CD14-positive monocyte (primary cell): Measurements from ENCODE around the gene PIK3AP1. TPM values are rescaled to one million over a fixed set of nuclear protein-coding genes. Genes with fewer than 3 reads are reported as not detected.
A peak's percentile ranks its signal among the peaks of the same experiment; 100 is the strongest.

ENCODE experiments used
- DNase-seq, 3 donors: peaks; one replicate each; pipeline ENCODE4 v3.0.0-alpha.2; 2011 to 2022
- H2AFZ ChIP-seq: 2 replicates; pipeline ENCODE4 v1.6.0; 2012; ENCODE audit warnings: mild to moderate bottlenecking, low read depth, low read length, inconsistent platforms; ENCODE audit not compliant: insufficient read depth, poor library complexity, severe bottlenecking
- H3K27ac ChIP-seq, 2 donors: 1 replicate in 1 of 2; 2 replicates in 1 of 2; pipeline ENCODE4 v1.5.1; 2012 to 2013; ENCODE audit warnings: low read length in 2 of 2, control low read depth in 1 of 2, inconsistent platforms in 1 of 2, low read depth in 1 of 2, mild to moderate bottlenecking in 1 of 2
- H3K27me3 ChIP-seq, 2 donors: one replicate each; pipeline versions ENCODE4 v1.6.0 to v1.6.1; 2011 to 2013; ENCODE audit warnings: low read length in 2 of 2; ENCODE audit not compliant: control insufficient read depth in 2 of 2, insufficient read depth in 2 of 2
- H3K36me3 ChIP-seq, 2 donors: replicated peaks in 1 of 2; 1 replicate in 1 of 2; 2 replicates in 1 of 2; pipeline versions ENCODE4 v1.5.1 to v1.6.1; 2012 to 2013; ENCODE audit warnings: low read length in 2 of 2, control low read depth in 1 of 2, inconsistent platforms in 1 of 2, mild to moderate bottlenecking in 1 of 2; ENCODE audit not compliant: insufficient read depth in 2 of 2, control insufficient read depth in 1 of 2
- H3K4me1 ChIP-seq, 2 donors: 1 replicate in 1 of 2; 2 replicates in 1 of 2; pipeline versions ENCODE4 v1.5.1 to v1.6.1; 2012 to 2013; ENCODE audit warnings: low read length in 2 of 2, control low read depth in 1 of 2, inconsistent platforms in 1 of 2, mild to moderate bottlenecking in 1 of 2, moderate library complexity in 1 of 2; ENCODE audit not compliant: insufficient read depth in 2 of 2, control insufficient read depth in 1 of 2
- H3K4me2 ChIP-seq: replicated peaks from 2 replicates; pipeline ENCODE3; 2012; ENCODE audit warnings: low read length, moderate library complexity, mild to moderate bottlenecking; ENCODE audit not compliant: poor library complexity, severe bottlenecking; ENCODE audit errors: extremely low read depth
- H3K4me3 ChIP-seq, 3 experiments: fragments of 200-600 bp in 1 of 3; sonication (generic) in 1 of 3; replicated peaks in 1 of 3; 1 replicate in 2 of 3; 2 replicates in 1 of 3; pipeline ENCODE4 v1.5.1; 2011 to 2013; ENCODE audit warnings: low read length in 3 of 3, mild to moderate bottlenecking in 3 of 3, control low read depth in 2 of 3, low read depth in 2 of 3, inconsistent platforms in 1 of 3, moderate library complexity in 1 of 3
- H3K79me2 ChIP-seq: 2 replicates; pipeline ENCODE4 v1.6.0; 2012; ENCODE audit warnings: mild to moderate bottlenecking, control low read depth, inconsistent platforms, low read length, moderate library complexity; ENCODE audit not compliant: insufficient read depth
- H3K9ac ChIP-seq: 2 replicates; pipeline ENCODE4 v1.6.0; 2017; ENCODE audit warnings: low read length, mild to moderate bottlenecking; ENCODE audit not compliant: insufficient read depth, poor library complexity, severe bottlenecking
- H3K9me3 ChIP-seq, 2 donors: replicated peaks in 1 of 2; 1 replicate in 1 of 2; 2 replicates in 1 of 2; pipeline versions ENCODE4 v1.5.1 to v1.6.1; 2012 to 2013; ENCODE audit warnings: low read length in 2 of 2, control low read depth in 1 of 2; ENCODE audit not compliant: control insufficient read depth in 1 of 2, insufficient read depth in 1 of 2
- H4K20me1 ChIP-seq: 2 replicates; pipeline ENCODE4 v1.6.0; 2012; ENCODE audit warnings: mild to moderate bottlenecking, low read length, control low read depth, moderate library complexity; ENCODE audit not compliant: insufficient read depth
- H3K27ac Mint-ChIP-seq, 7 donors: one replicate each; pipeline ENCODE4 v1.8.0; 2020; ENCODE audit warnings: mild to moderate bottlenecking in 7 of 7, mixed read lengths in 7 of 7, moderate library complexity in 6 of 7, inconsistent platforms in 2 of 7
- H3K27me3 Mint-ChIP-seq, 3 donors: one replicate each; pipeline ENCODE4 v1.8.0; 2021 to 2022; ENCODE audit warnings: low read depth in 3 of 3, mild to moderate bottlenecking in 3 of 3, mixed read lengths in 3 of 3, moderate library complexity in 3 of 3, inconsistent platforms in 1 of 3
- H3K36me3 Mint-ChIP-seq, 2 donors: one replicate each; pipeline ENCODE4 v1.8.0; 2020; ENCODE audit warnings: mixed read lengths in 2 of 2, inconsistent platforms in 1 of 2, mild to moderate bottlenecking in 1 of 2
- H3K4me1 Mint-ChIP-seq: one replicate; pipeline ENCODE4 v1.8.0; 2020; ENCODE audit warnings: mild to moderate bottlenecking, mixed read lengths
- H3K4me3 Mint-ChIP-seq, 2 donors: one replicate each; pipeline ENCODE4 v1.8.0; 2020; ENCODE audit warnings: mild to moderate bottlenecking in 2 of 2, mixed read lengths in 2 of 2, moderate library complexity in 1 of 2
- H3K9me3 Mint-ChIP-seq, 7 donors: one replicate each; pipeline ENCODE4 v1.8.0; 2020 to 2022; ENCODE audit warnings: mixed read lengths in 7 of 7, mild to moderate bottlenecking in 6 of 7, moderate library complexity in 6 of 7, inconsistent platforms in 2 of 7
- CTCF ChIP-seq: fragments of 200-600 bp; IDR thresholded peaks from one replicate; pipeline ENCODE4 v1.8.0; 2022; ENCODE audit warnings: antibody characterized with exemption, mild to moderate bottlenecking
- WGBS: methylation state at CpG from one replicate; pipeline ENCODE4 v1.1.5; 2013; ENCODE audit warnings: missing lambda C conversion rate; ENCODE audit not compliant: insufficient coverage; 5-methylcytosine and 5-hydroxymethylcytosine counted together
- intact Hi-C, 2 donors: fragments of 100-400 bp; cut with micrococcal nuclease; formaldehyde crosslinking; loops; one replicate each; pipeline versions ENCODE4 v1.15.0 to v1.15.1; 2023
- polyA plus RNA-seq, 3 donors: library from polyadenylated mRNA; depleted of rRNA in 1 of 3; unstranded in 2 of 3; stranded (reverse) in 1 of 3; fragments of 300-500 nt in 2 of 3; fragments of >200 nt in 1 of 3; fragmentation: Illumina TruSeq in 2 of 3; gene quantifications; 1 replicate in 2 of 3; 2 replicates in 1 of 3; pipeline ENCODE4 v1.2.3, GENCODE V29; 2012 to 2021

The PIK3AP1 gene
- polyA plus RNA-seq, 3 donors = 95.5 to 157 (median 112) TPM

DNA sequence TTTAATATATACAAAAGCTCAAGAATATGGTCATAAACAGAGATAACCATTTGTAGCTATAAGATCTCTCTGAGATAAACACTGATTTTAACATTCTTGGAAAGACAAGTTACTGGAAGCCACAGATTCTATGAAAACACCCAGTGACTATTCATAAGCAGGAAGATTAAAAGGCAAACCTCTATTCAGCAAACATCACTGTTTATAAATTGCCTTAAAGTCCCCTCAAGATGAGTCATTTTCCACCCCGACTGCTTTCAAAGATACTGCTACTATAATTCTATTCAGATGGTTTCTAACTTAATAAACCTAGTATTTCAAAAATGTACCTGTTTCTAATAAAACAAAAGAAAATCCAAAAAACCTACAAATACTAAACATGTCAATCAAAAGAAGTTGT, 154.5 kb downstream of the PIK3AP1 start:
- no peaks in the 10 kb centered on the region for H3K4me1 ChIP-seq
- H2AFZ ChIP-seq = no peak overlapping the region
- no peak overlapping the region for H3K27ac ChIP-seq
- H3K4me2 ChIP-seq = no peak overlapping the region
- no CpG with 5 or more reads among the region's 1 CpG for WGBS
- H3K9ac ChIP-seq = no peak overlapping the region
- Mint-ChIP-seq H3K4me3 (no peak overlapping the region), H3K27ac (no peak overlapping the region), H3K9me3 (no peaks in the 10 kb centered on the region), H3K36me3 (peaks cover 56 to 77% of the 10 kb centered on the region in 2 donors), H3K4me1 (no peaks in the 10 kb centered on the region), H3K27me3 (no peaks in the 10 kb centered on the region)
- H3K36me3 ChIP-seq = peaks cover 40 to 89% of the 10 kb centered on the region in 2 donors
- intact Hi-C loops = no loop called here
- H3K4me3 ChIP-seq = no peak overlapping the region
- peaks cover 90% of the 10 kb centered on the region for H4K20me1 ChIP-seq
- H3K27me3 ChIP-seq = no peaks in the 10 kb centered on the region
- H3K9me3 ChIP-seq = no peaks in the 10 kb centered on the region
- no peak for DNase-seq
- peaks cover 55% of the 10 kb centered on the region for H3K79me2 ChIP-seq
- TF ChIP-seq CTCF = no peak

DNA sequence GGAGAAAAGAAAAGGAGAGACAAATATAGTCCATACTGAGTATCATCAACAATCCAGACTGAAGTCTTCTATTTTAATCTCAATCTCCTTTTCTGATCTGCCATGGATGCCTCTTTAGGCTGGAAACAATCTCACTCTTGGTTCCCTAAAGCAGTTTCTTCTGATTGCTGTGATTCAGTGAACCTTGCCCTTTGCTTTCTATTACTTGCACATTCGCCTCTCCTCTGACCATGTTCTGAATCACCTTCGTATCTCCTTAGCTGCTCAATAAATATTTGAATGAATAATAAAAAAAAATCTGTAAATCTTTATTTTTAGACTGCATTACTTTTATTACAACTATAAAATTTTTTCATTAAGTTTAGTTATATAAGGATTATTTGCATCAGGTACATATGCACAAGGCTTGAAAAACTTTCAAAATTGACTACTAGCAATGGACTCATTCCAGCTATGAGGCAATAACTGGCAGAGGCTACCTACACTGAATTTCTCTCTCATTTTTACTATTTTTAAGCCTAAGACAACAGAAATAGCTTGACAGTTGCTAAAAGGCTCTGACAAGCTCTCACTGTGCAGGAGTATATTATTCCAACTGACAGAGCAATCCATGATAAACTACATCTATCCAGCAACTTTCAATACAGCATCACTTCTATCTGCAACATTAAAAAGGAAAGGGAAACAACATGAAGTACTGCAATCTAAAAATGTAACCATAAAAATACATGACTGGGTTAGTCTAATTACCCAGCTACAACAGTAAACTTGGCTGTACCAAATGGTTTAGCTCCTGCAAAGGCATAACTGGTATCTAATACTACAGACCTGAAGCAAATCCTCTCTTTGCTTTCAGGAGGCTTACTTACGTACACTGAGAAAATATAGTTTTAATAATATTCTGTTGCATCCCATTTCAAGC, 159.1 kb downstream of the PIK3AP1 start:
- Mint-ChIP-seq H3K4me1 (no peaks in the 10 kb centered on the region), H3K36me3 (peaks cover 56 to 59% of the 10 kb centered on the region in 2 donors), H3K9me3 (no peaks in the 10 kb centered on the region), H3K27ac (peak overlapping the region in 1 of 7 donors; percentile 19), H3K4me3 (no peak overlapping the region), H3K27me3 (no peaks in the 10 kb centered on the region)
- H3K4me1 ChIP-seq = no peaks in the 10 kb centered on the region
- no peak overlapping the region for H3K4me2 ChIP-seq
- no peak overlapping the region for H3K27ac ChIP-seq
- TF ChIP-seq CTCF = no peak
- intact Hi-C loops = no loop called here
- H2AFZ ChIP-seq = no peak overlapping the region
- peaks cover 45 to 93% of the 10 kb centered on the region in 2 donors for H3K36me3 ChIP-seq
- no peaks in the 10 kb centered on the region for H3K9me3 ChIP-seq
- no peaks in the 10 kb centered on the region for H3K27me3 ChIP-seq
- no peak for DNase-seq
- no CpG with 5 or more reads among the region's 3 CpGs for WGBS
- H3K9ac ChIP-seq = no peak overlapping the region
- H3K79me2 ChIP-seq = peaks cover 12% of the 10 kb centered on the region
- no peak overlapping the region for H3K4me3 ChIP-seq
- peaks cover 65% of the 10 kb centered on the region for H4K20me1 ChIP-seq
